ENCODE data around the gene ANKIB1.

The ANKIB1 gene

GRCh38 chr7:92448205-92448747, 202.5 kb downstream of the ANKIB1 start:
- peak; percentile 46 for TF ChIP-seq CTCF (IDR thresholded peaks at IDR 0.05; ENCODE audit: low read depth, low read length)
- peak; percentile 65 to 77 for DNase-seq (ENCODE audit: low read depth in 2 of 2)
- H3K4me3 ChIP-seq (replicated peaks in 1 of 2; ENCODE audit: low read depth in 2 of 2, low read length in 2 of 2), result peak overlapping the region; percentile 75 to 95

Data from cardiac fibroblast (primary cell).